Chondrocyte (in vitro differentiated cells): ENCODE data around the gene C3orf52. TPM values are rescaled to one million over a fixed set of nuclear protein-coding genes. Genes with fewer than 3 reads are reported as not detected.

Experiments
- DNase-seq: peaks from one replicate; pipeline ENCODE4 v3.0.0; 2021; ENCODE audit warnings: mixed read lengths, low spot score
- H3K27ac Mint-ChIP-seq: one replicate; pipeline ENCODE4 v1.8.0; 2021; ENCODE audit warnings: mild to moderate bottlenecking, moderate library complexity, mixed read lengths; ENCODE audit not compliant: unreplicated experiment
- H3K27me3 Mint-ChIP-seq: 2 replicates; pipeline ENCODE4 v1.8.0; 2021; ENCODE audit warnings: low read depth, mixed read lengths
- H3K36me3 Mint-ChIP-seq: 2 replicates; pipeline ENCODE4 v1.8.0; 2021; ENCODE audit warnings: low read depth, mixed read lengths
- H3K4me1 Mint-ChIP-seq: 2 replicates; pipeline ENCODE4 v1.8.0; 2021; ENCODE audit warnings: low read depth, mild to moderate bottlenecking, mixed read lengths
- H3K4me3 Mint-ChIP-seq: one replicate; pipeline ENCODE4 v1.8.0; 2021; ENCODE audit warnings: mild to moderate bottlenecking, moderate library complexity, mixed read lengths; ENCODE audit not compliant: unreplicated experiment
- H3K9me3 Mint-ChIP-seq: 2 replicates; pipeline ENCODE4 v1.8.0; 2021; ENCODE audit warnings: low read depth, mixed read lengths
- CTCF ChIP-seq: fragments of 200-600 bp; sonication (generic); IDR thresholded peaks from 2 replicates; pipeline ENCODE4 v1.5.0; 2021; ENCODE audit warnings: antibody characterized with exemption, mild to moderate bottlenecking, moderate library complexity
- total RNA-seq: library from RNA; stranded (reverse); gene quantifications from 3 replicates; pipeline ENCODE4 v1.2.1, GENCODE V29; 2021

C3orf52 gene
- total RNA-seq, 1 donor from 2014 or later = 4.3 TPM

GRCh38 chr3:112119962-112120836 is 34.0 kb downstream of the C3orf52 start:
- Mint-ChIP-seq H3K27me3 (no peaks in the 10 kb centered on the region), H3K36me3 (peaks cover 12% of the 10 kb centered on the region), H3K27ac (no peak overlapping the region), H3K4me1 (peaks cover 10% of the 10 kb centered on the region), H3K4me3 (no peak overlapping the region), H3K9me3 (no peaks in the 10 kb centered on the region)
- TF ChIP-seq CTCF = no peak
- DNase-seq = no peak

- Mint-ChIP-seq H3K27ac (no peak overlapping the region), H3K27me3 (no peaks in the 10 kb centered on the region), H3K9me3 (no peaks in the 10 kb centered on the region), H3K4me3 (no peak overlapping the region), H3K36me3 (peaks cover 9% of the 10 kb centered on the region), H3K4me1 (peaks cover 7% of the 10 kb centered on the region)
- TF ChIP-seq CTCF = no peak
- no peak for DNase-seq
Measured at GRCh38 chr3:112121577-112122547, 35.7 kb downstream of the C3orf52 start.

- peaks cover 7% of the 10 kb centered on the region for H3K4me1 Mint-ChIP-seq
- H3K27ac Mint-ChIP-seq = no peak overlapping the region
Measured at GRCh38 chr3:112122870-112123269, 36.7 kb downstream of the C3orf52 start.

GRCh38 chr3:112123548-112123947 is 37.4 kb downstream of the C3orf52 start:
- no peaks in the 10 kb centered on the region for H3K27me3 Mint-ChIP-seq
- no peak for DNase-seq
- H3K9me3 Mint-ChIP-seq = no peaks in the 10 kb centered on the region
- H3K4me3 Mint-ChIP-seq = no peak overlapping the region
- peaks cover 5% of the 10 kb centered on the region for H3K36me3 Mint-ChIP-seq
- peaks cover 7% of the 10 kb centered on the region for H3K4me1 Mint-ChIP-seq
- no peak for TF ChIP-seq CTCF
- H3K27ac Mint-ChIP-seq = no peak overlapping the region

More at GRCh38 chr3:112122870-112123269, 36.7 kb downstream of the C3orf52 start:
- Mint-ChIP-seq H3K4me3 (no peak overlapping the region), H3K27me3 (no peaks in the 10 kb centered on the region), H3K36me3 (peaks cover 5% of the 10 kb centered on the region), H3K9me3 (no peaks in the 10 kb centered on the region)
- no peak for DNase-seq
- no peak for TF ChIP-seq CTCF
